ENCODE results near the gene PRIMA1.

PRIMA1 gene

GRCh38 chr14:93793555-93794324, 5.5 kb upstream of the PRIMA1 start:
- no peak overlapping the region for H3K27ac ChIP-seq
- no peaks in the 10 kb centered on the region for H3K36me3 ChIP-seq (replicated peaks)
- in situ Hi-C loops (cut with HindIII; ENCODE audit: low pct_ligation_motif_present, low sequenced_read_pairs), result no loop called here
- no peak overlapping the region for H3K4me3 ChIP-seq (ENCODE audit: low read depth, low read length)
- H3K27me3 ChIP-seq (replicated peaks), result peaks cover 9% of the 10 kb centered on the region
- TF ChIP-seq, protein P1, sequence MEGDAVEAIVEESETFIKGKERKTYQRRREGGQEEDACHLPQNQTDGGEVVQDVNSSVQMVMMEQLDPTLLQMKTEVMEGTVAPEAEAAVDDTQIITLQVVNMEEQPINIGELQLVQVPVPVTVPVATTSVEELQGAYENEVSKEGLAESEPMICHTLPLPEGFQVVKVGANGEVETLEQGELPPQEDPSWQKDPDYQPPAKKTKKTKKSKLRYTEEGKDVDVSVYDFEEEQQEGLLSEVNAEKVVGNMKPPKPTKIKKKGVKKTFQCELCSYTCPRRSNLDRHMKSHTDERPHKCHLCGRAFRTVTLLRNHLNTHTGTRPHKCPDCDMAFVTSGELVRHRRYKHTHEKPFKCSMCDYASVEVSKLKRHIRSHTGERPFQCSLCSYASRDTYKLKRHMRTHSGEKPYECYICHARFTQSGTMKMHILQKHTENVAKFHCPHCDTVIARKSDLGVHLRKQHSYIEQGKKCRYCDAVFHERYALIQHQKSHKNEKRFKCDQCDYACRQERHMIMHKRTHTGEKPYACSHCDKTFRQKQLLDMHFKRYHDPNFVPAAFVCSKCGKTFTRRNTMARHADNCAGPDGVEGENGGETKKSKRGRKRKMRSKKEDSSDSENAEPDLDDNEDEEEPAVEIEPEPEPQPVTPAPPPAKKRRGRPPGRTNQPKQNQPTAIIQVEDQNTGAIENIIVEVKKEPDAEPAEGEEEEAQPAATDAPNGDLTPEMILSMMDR (IDR thresholded peaks at IDR 0.05; ENCODE audit: low read depth, low read length, missing control alignments), result no peak
- no peak for DNase-seq

- TF ChIP-seq, protein P1 (IDR thresholded peaks at IDR 0.05; ENCODE audit: low read depth, low read length, missing control alignments), result no peak
- H3K27ac ChIP-seq, result no peak overlapping the region
- no peak overlapping the region for H3K4me3 ChIP-seq (ENCODE audit: low read depth, low read length)
- no peaks in the 10 kb centered on the region for H3K36me3 ChIP-seq (replicated peaks)
- H3K27me3 ChIP-seq (replicated peaks), result peaks cover 23% of the 10 kb centered on the region
- DNase-seq, result no peak
- in situ Hi-C loops (cut with HindIII; ENCODE audit: low pct_ligation_motif_present, low sequenced_read_pairs), result no loop called here
These were observed 4.1 kb upstream of the PRIMA1 start for GRCh38 chr14:93792391-93792790.

- H3K27ac ChIP-seq, result no peak overlapping the region
- no peak overlapping the region for H3K4me3 ChIP-seq (ENCODE audit: low read depth, low read length)
- in situ Hi-C loops (cut with HindIII; ENCODE audit: low pct_ligation_motif_present, low sequenced_read_pairs), result no loop called here
- no peak for DNase-seq
- H3K27me3 ChIP-seq (replicated peaks), result peaks cover 28% of the 10 kb centered on the region
- H3K36me3 ChIP-seq (replicated peaks), result no peaks in the 10 kb centered on the region
- TF ChIP-seq, protein P1 (IDR thresholded peaks at IDR 0.05; ENCODE audit: low read depth, low read length, missing control alignments), result no peak
These were observed 2.7 kb upstream of the PRIMA1 start for GRCh38 chr14:93790966-93791365.

- Histone ChIP-seq H3K36me3 (replicated peaks) (no peaks in the 10 kb centered on the region), H3K27ac (no peak overlapping the region), H3K27me3 (replicated peaks) (peaks cover 28% of the 10 kb centered on the region), H3K4me3 (ENCODE audit: low read depth, low read length) (no peak overlapping the region)
- TF ChIP-seq, protein P1 (IDR thresholded peaks at IDR 0.05; ENCODE audit: low read depth, low read length, missing control alignments), result no peak
- in situ Hi-C loops (cut with HindIII; ENCODE audit: low pct_ligation_motif_present, low sequenced_read_pairs), result no loop called here
- DNase-seq, result no peak
These were observed 1.2 kb upstream of the PRIMA1 start for GRCh38 chr14:93789228-93790130.

DNA sequence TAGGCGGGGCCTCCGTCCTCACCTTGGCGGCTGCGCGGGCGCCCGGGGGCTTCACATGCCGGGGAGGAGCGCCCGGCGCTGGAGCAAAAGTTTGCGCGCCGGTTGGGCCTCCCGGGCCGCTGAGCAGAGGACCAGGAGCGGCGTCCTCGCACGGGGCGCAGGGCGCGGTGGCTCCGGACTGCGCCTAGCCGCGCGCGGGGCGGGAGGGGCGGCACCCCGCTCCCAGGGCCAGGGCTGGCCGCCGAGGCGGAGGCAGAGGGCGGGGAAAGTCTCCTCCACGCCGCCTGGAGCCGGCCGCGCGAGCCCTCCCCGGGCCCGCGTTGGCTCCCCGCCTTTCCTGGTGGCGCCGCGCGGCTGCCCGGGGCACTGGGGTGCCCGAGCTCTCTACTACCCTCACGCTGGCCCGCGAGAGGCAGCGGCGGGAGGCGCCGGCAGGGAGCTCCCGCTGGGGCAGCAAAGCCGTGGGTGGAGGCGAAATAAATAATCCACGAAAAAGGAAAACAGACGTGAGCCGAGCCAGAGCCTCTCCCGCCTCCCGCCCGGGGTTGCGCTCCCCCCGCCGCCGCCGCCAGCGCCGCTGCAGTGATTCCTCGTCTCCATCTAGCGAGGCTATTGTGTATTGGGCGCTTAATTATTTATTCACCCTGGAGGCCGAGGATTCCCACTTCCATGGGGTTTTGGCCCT, 400 bp upstream of the PRIMA1 start:
- in situ Hi-C loops (cut with HindIII; ENCODE audit: low pct_ligation_motif_present, low sequenced_read_pairs), result no loop called here
- TF ChIP-seq, protein P1 (IDR thresholded peaks at IDR 0.05; ENCODE audit: low read depth, low read length, missing control alignments), result no peak
- Histone ChIP-seq H3K4me3 (ENCODE audit: low read depth, low read length) (no peak overlapping the region), H3K36me3 (replicated peaks) (no peaks in the 10 kb centered on the region), H3K27me3 (replicated peaks) (peaks cover 28% of the 10 kb centered on the region), H3K27ac (no peak overlapping the region)
- no peak for DNase-seq
